Heart left ventricle (tissue), 13 donors: ENCODE results near the gene ANGPTL8.

Source experiments
- CTCF ChIP-seq, 12 donors: fragments of 200-600 bp; sonication (generic) in 4 of 12; IDR thresholded peaks; one replicate each; pipeline versions ENCODE4 v1.5.0 to v1.8.0; 2018 to 2022; ENCODE audit warnings: antibody characterized with exemption in 12 of 12, mild to moderate bottlenecking in 5 of 12
- POLR2A ChIP-seq, 2 donors: fragments of 450-650 bp; IDR thresholded peaks; one replicate each; pipeline ENCODE4 v1.6.1; 2017; ENCODE audit warnings: antibody characterized with exemption in 2 of 2, mild to moderate bottlenecking in 2 of 2, moderate library complexity in 2 of 2
- donor health status: ischemic (EF 13 %, LVEDD 7.1; RV severe dilation, severe dysfunction).
- donor health status: DM: no; HTN: yes; CAD: no.
- donor health status: DM: no; HTN: no; CAD: no.
- donor health status: ischemic (EF 25% LVEDD 6.9; RV normal size, moderate dysfunction).
- donor health status: ischemic (EF 25% LVEDD 5.7; RV mildly dilated, moderate dysfunction).
- donor health status: ischemic (EF 35%, LVEDD 5.7; RV mildly dilated, moderate dysfunction).
- donor health status: nonischemic (EF 11% LVEDD 7.7; RV severe dilation, severe dysfunction).
- donor health status: DM: yes; HTN: yes; CAD: no.
- donor health status: PGD.
- donor health status: ischemic (EF 29% LVEDD 5.4; RV normal size, mild dysfunction).
- donor health status: nonischemic (EF 23%, LVEDD 6.1; RV moderate dilation, normal function).

GRCh38 chr19:11201791-11202190 lies 37.6 kb upstream of the ANGPTL8 start:
- no peak for TF ChIP-seq CTCF (IDR thresholded peaks at IDR 0.05)
- no peak for TF ChIP-seq POLR2A (IDR thresholded peaks at IDR 0.05)
